ENCODE results near the gene ERBB4.
"Not testable (repeated sequence)": the region's sequence is repeated elsewhere in the genome, so short reads cannot be mapped to it uniquely, and the experiment has no call there.

Gene ERBB4

GRCh38 chr2:212284166-212284565 lies 254.4 kb downstream of the ERBB4 start:
- DNase-seq: no peak

DNA sequence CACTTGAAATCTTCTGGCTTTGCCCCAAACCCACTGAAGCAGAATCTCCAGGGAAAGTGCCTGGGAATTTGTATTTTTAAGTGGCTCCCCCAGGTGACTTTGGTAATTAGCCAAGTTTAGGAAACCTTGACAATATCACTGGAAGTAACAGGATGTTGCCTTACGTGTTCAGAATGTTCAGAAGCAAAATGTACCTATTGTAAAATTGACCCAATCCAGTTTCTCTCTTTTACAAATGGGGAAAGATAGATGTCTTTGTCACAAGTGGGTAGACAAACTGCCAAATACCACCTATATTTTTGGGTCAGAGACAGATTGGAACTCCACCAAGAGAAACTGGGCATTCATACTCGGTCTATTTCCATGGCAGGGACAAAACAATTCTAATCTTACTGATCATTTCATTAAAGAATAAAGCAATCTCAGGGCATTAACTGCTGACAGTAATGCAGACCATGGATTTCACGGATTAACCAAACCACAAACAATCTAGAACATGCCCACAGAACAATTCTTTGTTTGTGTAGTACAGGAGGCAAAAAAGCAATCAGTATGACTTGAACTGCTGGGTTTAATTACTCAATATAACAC lies 255.8 kb downstream of the ERBB4 start:
- DNase-seq: peak; percentile 53

DNA sequence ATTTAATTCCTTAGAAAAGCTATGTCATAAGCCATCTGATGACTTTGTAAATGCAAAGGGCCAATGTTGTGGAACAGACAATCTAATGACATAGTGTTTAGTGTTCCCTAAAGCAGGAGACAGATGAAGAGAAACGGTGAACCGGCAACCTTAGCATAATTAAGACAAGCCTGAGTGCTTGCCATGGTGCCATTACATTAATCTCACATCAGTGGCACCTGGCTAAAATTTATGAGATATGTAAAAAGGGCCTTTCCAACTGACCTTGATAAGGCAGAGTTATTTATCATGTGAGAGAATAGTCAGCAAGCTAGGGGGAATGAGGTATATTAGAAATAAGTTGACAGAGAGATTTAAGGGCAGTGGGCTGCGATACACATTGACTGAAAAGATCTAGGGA lies 261.8 kb downstream of the ERBB4 start:
- no peak for DNase-seq

- DNase-seq: no peak
Measured at GRCh38 chr2:212274215-212274614, 264.4 kb downstream of the ERBB4 start.

DNA sequence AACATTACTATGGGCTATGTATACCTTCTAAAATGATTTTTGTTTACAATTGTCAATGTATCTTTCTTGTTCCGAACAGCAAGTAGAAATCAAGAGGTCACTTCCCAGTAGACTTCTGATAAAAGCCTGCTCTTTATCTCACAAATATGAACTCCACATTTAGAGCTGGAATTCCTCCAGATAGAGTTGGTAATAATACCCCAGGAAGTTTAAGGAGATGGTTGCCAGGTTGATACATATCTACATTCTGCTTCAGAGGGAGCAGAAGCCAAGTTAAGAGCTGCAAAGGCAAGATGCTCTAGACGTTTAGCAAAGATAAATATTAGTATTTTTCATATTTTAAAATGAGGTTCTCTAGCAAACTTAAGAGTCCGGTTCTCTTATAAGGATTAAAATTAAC lies 267.0 kb downstream of the ERBB4 start:
- no peak for DNase-seq

DNA sequence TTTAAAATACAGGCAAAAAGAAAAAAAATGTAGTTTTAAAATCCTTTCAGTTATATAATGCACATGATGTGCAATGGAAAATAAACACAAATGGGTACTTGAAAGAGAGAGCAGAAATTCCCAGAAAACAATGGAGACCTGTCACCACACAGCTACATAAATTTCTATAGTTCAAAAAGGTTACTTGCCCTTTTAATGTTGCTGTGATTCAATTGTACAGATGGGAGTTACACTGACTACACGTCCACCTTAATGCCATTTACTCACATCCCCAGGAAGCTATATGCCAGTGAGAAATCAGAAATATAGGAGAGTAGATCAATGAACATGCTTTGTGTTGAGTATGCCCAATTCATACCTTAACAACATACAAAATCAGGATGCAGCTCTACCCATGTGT lies 269.6 kb downstream of the ERBB4 start:
- DNase-seq: no peak

DNA sequence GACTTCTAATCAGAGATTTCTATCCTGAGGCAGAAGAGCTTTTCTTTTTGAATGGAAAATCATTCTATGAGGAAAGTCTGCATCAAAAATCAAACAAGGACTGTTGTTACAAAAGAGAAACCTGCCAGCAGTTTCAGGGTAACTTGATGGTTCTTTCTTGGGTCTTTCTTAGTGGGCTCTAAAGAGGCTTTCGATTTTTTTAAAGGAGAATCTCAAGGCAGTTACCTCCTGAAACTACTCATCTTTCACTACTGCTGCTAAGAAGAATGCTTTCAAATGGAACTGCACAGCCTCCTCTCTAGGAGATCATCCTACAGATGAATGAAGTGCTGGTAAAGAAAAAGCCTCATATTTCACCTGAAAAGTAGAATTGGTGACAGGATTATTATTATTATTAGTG lies 272.3 kb downstream of the ERBB4 start:
- DNase-seq: no peak

DNA sequence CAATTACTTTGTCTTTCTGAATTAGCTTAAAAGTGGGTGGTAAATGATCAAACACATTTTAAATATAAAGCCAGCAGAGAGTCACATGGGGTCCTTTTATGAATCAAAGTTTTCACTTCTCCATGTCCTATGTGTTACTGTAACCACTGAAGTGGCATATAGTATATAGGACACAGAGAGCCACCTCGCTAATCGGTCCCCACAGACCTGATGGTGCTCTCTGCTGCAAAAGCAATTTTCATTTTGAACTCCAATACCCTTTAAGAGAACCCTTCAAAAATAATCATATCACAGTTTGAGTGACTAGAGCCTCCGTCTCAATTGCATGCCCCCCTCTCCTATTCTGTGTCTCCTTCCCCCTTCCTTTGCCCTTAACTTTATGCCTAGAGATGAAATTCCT lies 272.8 kb downstream of the ERBB4 start:
- no peak for DNase-seq

DNA sequence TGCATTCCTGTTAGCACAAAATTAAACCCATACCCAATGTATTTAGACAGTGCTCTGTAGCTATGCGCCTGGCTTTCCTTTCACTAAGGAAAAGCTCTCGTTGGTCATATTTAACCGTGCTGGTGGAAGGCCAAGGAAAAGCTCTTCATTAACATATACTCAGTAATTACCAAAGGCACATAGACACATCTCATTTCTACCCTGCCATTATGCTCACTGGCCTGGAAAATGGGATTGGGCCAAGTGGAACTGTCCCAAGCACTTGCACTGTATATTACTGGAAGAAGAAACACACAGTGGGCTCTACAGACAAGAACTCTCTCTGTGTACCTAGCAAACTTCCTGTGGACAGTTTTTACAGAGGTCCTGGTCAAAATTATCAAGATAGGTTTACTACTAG lies 274.4 kb downstream of the ERBB4 start:
- no peak for DNase-seq

DNA sequence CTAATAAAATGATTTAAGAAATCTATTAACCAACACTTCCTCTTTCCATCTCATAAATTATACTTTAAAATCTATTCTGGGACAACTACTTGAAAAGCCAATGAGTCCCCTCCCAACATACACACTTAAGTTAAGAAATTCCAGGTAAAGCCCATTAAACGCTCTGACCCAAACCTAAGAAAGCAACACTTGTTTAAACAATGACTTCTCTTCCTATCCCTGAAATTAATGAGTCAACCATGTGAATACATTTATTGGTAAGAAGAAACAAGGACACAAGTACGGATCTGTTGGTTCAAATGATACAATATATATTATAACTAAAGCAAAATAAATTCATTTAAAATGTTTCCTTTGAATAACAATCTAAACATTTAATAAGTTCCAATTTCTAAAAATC lies 279.4 kb downstream of the ERBB4 start:
- DNase-seq: no peak

DNA sequence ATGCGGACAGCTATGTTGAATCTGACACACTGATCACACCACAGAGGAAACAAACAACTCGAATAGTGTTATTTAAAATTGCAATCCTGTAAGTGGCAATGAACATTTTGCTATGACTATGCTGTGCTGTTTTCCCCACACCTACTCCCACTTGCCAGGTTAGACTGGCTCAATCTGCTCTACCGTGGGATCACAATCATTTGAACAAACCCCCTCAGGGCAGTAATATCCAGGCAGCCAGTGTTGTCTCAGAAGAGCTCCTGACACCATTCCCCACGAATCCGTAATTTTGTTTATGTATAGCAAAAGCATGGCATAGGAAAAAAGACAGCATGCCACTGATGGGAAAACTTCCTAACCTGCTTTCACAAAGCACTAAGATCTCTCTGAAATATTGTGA lies 284.3 kb downstream of the ERBB4 start:
- no peak for DNase-seq

DNA sequence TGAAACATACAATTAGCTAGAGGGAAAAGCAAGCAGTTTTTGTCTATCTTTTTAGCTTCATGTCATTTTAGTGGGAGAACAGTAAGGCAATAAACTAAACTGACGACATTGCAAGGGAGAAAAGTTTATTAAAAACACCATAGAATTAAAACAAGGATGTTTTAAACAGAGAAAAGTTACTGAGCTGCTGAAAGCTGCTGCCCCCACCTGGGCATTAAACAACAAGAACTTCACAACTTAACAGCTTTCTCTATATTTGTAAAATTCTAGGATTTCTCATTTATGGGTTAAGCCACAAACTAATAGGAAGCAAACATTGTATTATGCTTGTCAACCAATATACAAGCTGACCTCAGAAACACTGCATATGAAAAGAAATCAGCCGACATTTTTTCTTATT lies 289.2 kb downstream of the ERBB4 start:
- no peak for DNase-seq

DNA sequence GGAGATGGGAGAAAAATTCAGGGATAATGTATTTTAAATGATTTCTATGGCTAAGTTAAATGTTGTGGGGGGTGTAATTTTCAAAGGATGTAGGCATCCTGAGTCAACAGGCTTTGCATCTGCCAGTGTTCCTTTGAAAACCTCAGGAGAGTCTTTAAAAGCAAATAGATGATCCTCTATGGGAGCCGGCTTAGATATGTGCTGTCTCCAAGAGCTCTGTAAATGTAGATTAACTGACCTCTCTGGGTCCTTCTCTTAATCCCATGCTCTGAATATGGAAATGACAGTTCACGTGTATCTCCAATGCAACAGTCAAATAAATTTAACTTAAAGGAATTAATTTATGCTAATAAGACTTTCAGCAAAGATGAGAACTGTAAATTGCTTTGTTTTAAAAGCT lies 292.7 kb downstream of the ERBB4 start:
- no peak for DNase-seq

GRCh38 chr2:212242724-212243123 lies 295.9 kb downstream of the ERBB4 start:
- DNase-seq: no peak

DNA sequence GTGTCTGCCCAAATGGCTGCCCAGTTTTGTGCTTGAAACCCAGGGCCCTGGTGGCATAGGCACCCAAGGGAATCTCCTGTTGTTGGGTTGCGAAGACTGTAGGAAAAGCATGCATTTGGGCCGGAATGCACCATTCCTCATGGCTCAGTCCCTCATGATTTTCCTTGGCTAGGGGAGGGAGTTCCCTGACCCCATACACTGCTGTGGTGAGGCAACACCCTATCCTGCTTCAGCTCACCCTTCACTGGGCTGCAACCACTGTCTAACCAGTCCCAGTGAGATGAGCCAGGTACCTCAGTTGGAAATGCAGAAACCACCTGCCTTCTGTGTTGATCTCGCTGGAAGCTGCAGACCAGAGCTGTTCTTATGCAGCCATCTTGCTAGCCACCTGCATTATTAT lies 300.4 kb downstream of the ERBB4 start:
- not testable (repeated sequence) for DNase-seq

- no peak for DNase-seq
Measured at GRCh38 chr2:212237350-212238095, 301.1 kb downstream of the ERBB4 start.

DNA sequence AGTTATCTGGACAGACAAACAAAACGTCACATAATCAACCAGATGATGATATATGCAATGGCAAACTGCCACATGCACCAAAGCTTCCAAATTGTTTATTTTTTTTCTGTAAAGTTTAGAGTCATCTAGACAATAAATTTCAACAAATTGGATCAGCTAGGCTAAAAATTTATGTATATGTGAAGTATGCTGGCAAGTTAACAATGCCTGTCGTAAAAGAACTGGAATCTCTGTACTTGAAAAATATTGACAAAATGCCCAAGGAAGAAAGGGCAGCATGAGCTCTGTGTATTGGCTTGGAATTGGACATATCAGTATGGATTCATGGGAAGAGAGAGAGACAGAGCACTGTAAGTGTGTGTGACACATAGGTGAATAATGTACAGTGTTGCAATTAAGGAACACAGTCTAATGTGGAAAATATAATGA lies 309.8 kb downstream of the ERBB4 start:
- no peak for DNase-seq

DNA sequence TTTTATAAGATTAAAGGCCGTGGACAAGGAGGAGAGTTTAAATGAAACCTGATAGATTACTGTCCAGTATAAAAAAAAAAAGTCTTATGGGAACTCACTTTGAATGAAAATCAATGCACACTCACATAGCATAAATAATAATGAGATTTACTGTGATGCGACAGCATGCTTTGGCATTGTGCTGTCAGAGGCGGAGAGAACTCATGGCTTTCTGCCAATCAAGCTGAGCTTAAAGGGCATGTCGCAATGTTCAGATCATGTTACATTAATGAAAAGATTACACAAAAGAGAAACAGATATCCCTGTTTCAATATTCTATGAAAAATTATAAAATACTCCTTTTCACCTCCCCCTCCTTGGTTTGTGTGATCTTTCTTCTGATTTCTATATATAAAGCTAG lies 310.8 kb downstream of the ERBB4 start:
- DNase-seq: peak; percentile 50

- DNase-seq: no peak
Measured at GRCh38 chr2:212226114-212226513, 312.5 kb downstream of the ERBB4 start.

- no peak for DNase-seq
Measured at GRCh38 chr2:212223696-212224095, 314.9 kb downstream of the ERBB4 start.

GRCh38 chr2:212213191-212213590 lies 325.4 kb downstream of the ERBB4 start:
- no peak for DNase-seq

DNA sequence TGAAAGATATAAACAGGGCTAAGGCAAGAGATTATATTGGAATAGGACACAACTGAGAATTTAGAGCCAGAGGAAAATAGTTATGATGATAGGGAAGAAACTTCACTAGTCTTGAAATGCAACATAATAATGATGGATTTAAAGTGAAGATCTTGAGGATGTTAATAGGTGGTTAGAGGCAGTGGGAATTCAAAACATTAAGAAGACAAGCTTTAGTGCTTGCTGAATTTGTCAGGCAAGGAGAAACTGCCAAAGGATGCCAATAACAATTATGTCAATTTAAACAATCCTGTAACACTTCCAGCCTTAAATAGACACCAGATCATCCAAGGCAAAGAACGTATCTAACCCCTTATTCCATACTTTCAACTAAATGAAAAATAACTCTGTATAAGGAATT lies 330.1 kb downstream of the ERBB4 start:
- DNase-seq: no peak

GRCh38 chr2:212197776-212198175 lies 340.8 kb downstream of the ERBB4 start:
- DNase-seq: no peak

- no peak for DNase-seq
Measured at GRCh38 chr2:212195626-212196025, 343.0 kb downstream of the ERBB4 start.

- DNase-seq: no peak
Measured at GRCh38 chr2:212194396-212194795, 344.2 kb downstream of the ERBB4 start.

Measured in NCI-H2107 (cell line).